GM23338 (cell line): ENCODE results near the gene SYT7. TPM values are rescaled to one million over a fixed set of nuclear protein-coding genes. Genes with fewer than 3 reads are reported as not detected.

Source experiments
- ATAC-seq: fragments of 200-7000 bp; cut with Tn5 transposase; 3 replicates; pipeline ENCODE4 v1.9.1; 2020
- DNase-seq: peaks from one replicate; pipeline ENCODE4 v3.0.0-alpha.2; 2015; ENCODE audit warnings: low spot score
- H2AFZ ChIP-seq: fragments of 200-600 bp; sonication (generic); 2 replicates; pipeline ENCODE4 v1.8.0; 2016; ENCODE audit warnings: antibody characterized with exemption, mild to moderate bottlenecking, moderate library complexity
- H3F3A ChIP-seq: fragments of 200-600 bp; sonication (generic); replicated peaks from 2 replicates; pipeline ENCODE4 v1.8.0; 2017; ENCODE audit warnings: antibody characterized with exemption, mixed run types, low read depth
- H3K27ac ChIP-seq: fragments of 200-600 bp; sonication (generic); 2 replicates; pipeline ENCODE4 v1.6.1; 2016; ENCODE audit warnings: low read depth
- H3K27me3 ChIP-seq: fragments of 200-600 bp; sonication (generic); 2 replicates; pipeline ENCODE4 v1.8.0; 2016; ENCODE audit warnings: mild to moderate bottlenecking, mixed run types, moderate library complexity; ENCODE audit not compliant: insufficient read depth
- H3K36me3 ChIP-seq: fragments of 200-600 bp; sonication (generic); 2 replicates; pipeline ENCODE4 v1.8.0; 2016; ENCODE audit warnings: mild to moderate bottlenecking; ENCODE audit not compliant: insufficient read depth
- H3K4me1 ChIP-seq: fragments of 200-600 bp; sonication (generic); 2 replicates; pipeline ENCODE4 v1.8.0; 2016; ENCODE audit warnings: mild to moderate bottlenecking, moderate library complexity; ENCODE audit not compliant: insufficient read depth
- H3K4me2 ChIP-seq: fragments of 200-600 bp; sonication (generic); 2 replicates; pipeline ENCODE4 v1.7.1; 2017; ENCODE audit warnings: mixed run types
- H3K4me3 ChIP-seq: fragments of 200-600 bp; sonication (generic); 2 replicates; pipeline ENCODE4 v1.6.1; 2016; ENCODE audit warnings: mixed run types
- H3K79me2 ChIP-seq: fragments of 200-600 bp; sonication (generic); replicated peaks from 2 replicates; pipeline ENCODE4 v1.8.0; 2017; ENCODE audit warnings: mild to moderate bottlenecking; ENCODE audit not compliant: insufficient read depth
- H3K9me2 ChIP-seq: fragments of 200-600 bp; sonication (generic); 2 replicates; pipeline ENCODE4 v1.8.0; 2017; ENCODE audit not compliant: insufficient read depth
- H4K20me1 ChIP-seq: fragments of 200-600 bp; sonication (generic); replicated peaks from 2 replicates; pipeline ENCODE4 v1.8.0; 2017; ENCODE audit warnings: mild to moderate bottlenecking; ENCODE audit not compliant: insufficient read depth
- H3K27ac Mint-ChIP-seq: 2 replicates; pipeline ENCODE4 v1.8.0; 2020; ENCODE audit warnings: inconsistent platforms, mild to moderate bottlenecking, moderate library complexity, mixed read lengths
- H3K27me3 Mint-ChIP-seq: 3 replicates; pipeline ENCODE4 v1.8.0; 2022; ENCODE audit warnings: low read depth, mild to moderate bottlenecking, moderate library complexity, mixed read lengths, inconsistent platforms; ENCODE audit not compliant: insufficient read depth, poor library complexity
- H3K36me3 Mint-ChIP-seq: 3 replicates; pipeline ENCODE4 v1.8.0; 2021; ENCODE audit warnings: low read depth, mild to moderate bottlenecking, inconsistent platforms, moderate library complexity, mixed read lengths
- H3K4me1 Mint-ChIP-seq: 3 replicates; pipeline ENCODE4 v1.8.0; 2020; ENCODE audit warnings: mild to moderate bottlenecking, inconsistent platforms, mixed read lengths
- H3K4me3 Mint-ChIP-seq: 3 replicates; pipeline ENCODE4 v1.8.0; 2021; ENCODE audit warnings: moderate library complexity, mild to moderate bottlenecking, inconsistent platforms, mixed read lengths
- H3K9me3 Mint-ChIP-seq: 3 replicates; pipeline ENCODE4 v1.8.0; 2020; ENCODE audit warnings: moderate library complexity, mild to moderate bottlenecking, inconsistent platforms, mixed read lengths
- CREB1 ChIP-seq: fragments of 250-450 bp; sonication (Bioruptor Pico); IDR thresholded peaks from 2 replicates; pipeline ENCODE4 v1.5.0; 2020; ENCODE audit warnings: low read depth, mild to moderate bottlenecking, moderate library complexity
- EZH2 ChIP-seq: fragments of 200-600 bp; sonication (generic); IDR thresholded peaks from one replicate; pipeline ENCODE4 v1.8.0; 2017; ENCODE audit warnings: antibody characterized with exemption, mild to moderate bottlenecking, low read depth; ENCODE audit not compliant: unreplicated experiment
- EZH2phosphoT487 ChIP-seq: fragments of 200-600 bp; sonication (generic); IDR thresholded peaks from one replicate; pipeline ENCODE4 v1.8.1; 2018; ENCODE audit warnings: antibody characterized with exemption; ENCODE audit not compliant: unreplicated experiment
- JUNB ChIP-seq: IDR thresholded peaks from one replicate; pipeline ENCODE4 v1.6.1; 2016; ENCODE audit warnings: antibody characterized with exemption; ENCODE audit not compliant: unreplicated experiment
- NANOG ChIP-seq: IDR thresholded peaks from 2 replicates; pipeline ENCODE4 v1.6.1; 2016; ENCODE audit warnings: antibody characterized with exemption, borderline replicate concordance
- POLR2AphosphoS5 ChIP-seq: IDR thresholded peaks from 2 replicates; pipeline ENCODE4 v1.6.1; 2016; ENCODE audit warnings: antibody characterized with exemption, low read depth
- STAT1 ChIP-seq: IDR thresholded peaks from one replicate; pipeline ENCODE4 v1.6.1; 2016; ENCODE audit warnings: antibody characterized with exemption; ENCODE audit not compliant: unreplicated experiment
- ZNF114 ChIP-seq: fragments of 250-450 bp; sonication (Bioruptor Pico); IDR thresholded peaks from 2 replicates; pipeline ENCODE4 v1.5.0; 2020; ENCODE audit warnings: mild to moderate bottlenecking, moderate library complexity
- ZNF331 ChIP-seq: fragments of 250-450 bp; sonication (Bioruptor Pico); IDR thresholded peaks from 2 replicates; pipeline ENCODE4 v1.5.0; 2020; ENCODE audit warnings: low read depth, mild to moderate bottlenecking, moderate library complexity
- polyA plus RNA-seq: library from polyadenylated mRNA; unstranded; fragments of >200 nt; fragmentation: Nextera tagmentation; extraction: Ambion mirVana; gene quantifications from 2 replicates; pipeline ENCODE4 v1.2.1, GENCODE V29; 2016
- total RNA-seq: library from RNA; depleted of rRNA; stranded (reverse); fragments of >200 nt; shearing (Covaris generic); gene quantifications from 2 replicates; pipeline ENCODE4 v1.2.3, GENCODE V29; 2014
- TF ChIP-seq, protein P1 (sequence below): IDR thresholded peaks from 2 replicates; pipeline ENCODE4 v1.6.1; 2016; ENCODE audit warnings: antibody characterized with exemption
- TF ChIP-seq, protein P2 (sequence below), 2 experiments: fragments of 200-600 bp in 1 of 2; sonication (generic) in 1 of 2; conservative IDR thresholded peaks; 2 replicates each; pipeline versions ENCODE4 v1.5.1 to v1.6.1; 2016 to 2017; ENCODE audit warnings: antibody characterized with exemption in 2 of 2, low read depth in 2 of 2, mild to moderate bottlenecking in 2 of 2, moderate library complexity in 1 of 2
- TF ChIP-seq, protein P3 (sequence below): IDR thresholded peaks from one replicate; pipeline ENCODE4 v1.6.1; 2018; ENCODE audit warnings: antibody characterized with exemption; ENCODE audit not compliant: unreplicated experiment
- TF ChIP-seq, protein P4 (sequence below): fragments of 250-450 bp; sonication (Bioruptor Pico); IDR thresholded peaks from 2 replicates; pipeline ENCODE4 v1.5.0; 2020; ENCODE audit warnings: mild to moderate bottlenecking, moderate library complexity

SYT7 gene
- total and polyA plus RNA-seq, 2 experiments from 2014 or later = 1.6 to 10.3 TPM

DNA sequence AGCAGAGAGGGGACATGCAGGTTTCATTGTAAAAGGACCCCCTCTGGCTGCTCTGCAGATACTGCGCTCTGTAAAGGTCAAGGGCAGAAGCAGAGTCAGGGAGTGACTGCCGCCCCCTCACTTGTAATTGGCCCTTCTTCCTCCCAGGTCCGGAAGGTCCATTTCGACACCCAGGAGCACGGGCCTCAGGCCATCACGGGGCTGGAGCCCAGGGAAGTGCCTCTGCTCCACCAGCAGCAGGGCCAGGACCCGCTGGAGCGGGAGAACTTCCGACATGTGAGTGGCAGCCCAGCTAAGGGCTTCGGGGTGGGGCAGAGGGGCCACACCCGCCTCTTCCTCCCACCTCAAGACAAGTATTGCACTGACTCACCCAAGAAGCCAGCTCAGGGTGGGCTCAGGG is 96.3 kb downstream of the SYT7 start:
- Mint-ChIP-seq H3K27me3 (peaks cover 23% of the 10 kb centered on the region), H3K4me3 (no peak overlapping the region), H3K4me1 (peaks cover 42% of the 10 kb centered on the region), H3K9me3 (no peaks in the 10 kb centered on the region; the same call in 2 of the 3 replicates), H3K36me3 (no peaks in the 10 kb centered on the region), H3K27ac (no peak overlapping the region)
- no peak overlapping the region for H3K27ac ChIP-seq
- 0 out of 2 replicates have a peak, but pooled peaks cover 6% of the 10 kb centered on the region for H3F3A ChIP-seq
- 0 out of 2 replicates have a peak, but pooled peaks cover 2% of the 10 kb centered on the region for H4K20me1 ChIP-seq
- TF ChIP-seq JUNB (no peak), STAT1 (no peak), POLR2AphosphoS5 (no peak), EZH2phosphoT487 (no peak), EZH2 (no peak), ZNF331 (CRISPR knock-in tag) (no peak), ZNF114 (CRISPR knock-in tag) (no peak), CREB1 (CRISPR knock-in tag) (no peak), NANOG (no peak)
- TF ChIP-seq, protein P1, sequence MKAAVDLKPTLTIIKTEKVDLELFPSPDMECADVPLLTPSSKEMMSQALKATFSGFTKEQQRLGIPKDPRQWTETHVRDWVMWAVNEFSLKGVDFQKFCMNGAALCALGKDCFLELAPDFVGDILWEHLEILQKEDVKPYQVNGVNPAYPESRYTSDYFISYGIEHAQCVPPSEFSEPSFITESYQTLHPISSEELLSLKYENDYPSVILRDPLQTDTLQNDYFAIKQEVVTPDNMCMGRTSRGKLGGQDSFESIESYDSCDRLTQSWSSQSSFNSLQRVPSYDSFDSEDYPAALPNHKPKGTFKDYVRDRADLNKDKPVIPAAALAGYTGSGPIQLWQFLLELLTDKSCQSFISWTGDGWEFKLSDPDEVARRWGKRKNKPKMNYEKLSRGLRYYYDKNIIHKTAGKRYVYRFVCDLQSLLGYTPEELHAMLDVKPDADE = no peak
- TF ChIP-seq, protein P2, sequence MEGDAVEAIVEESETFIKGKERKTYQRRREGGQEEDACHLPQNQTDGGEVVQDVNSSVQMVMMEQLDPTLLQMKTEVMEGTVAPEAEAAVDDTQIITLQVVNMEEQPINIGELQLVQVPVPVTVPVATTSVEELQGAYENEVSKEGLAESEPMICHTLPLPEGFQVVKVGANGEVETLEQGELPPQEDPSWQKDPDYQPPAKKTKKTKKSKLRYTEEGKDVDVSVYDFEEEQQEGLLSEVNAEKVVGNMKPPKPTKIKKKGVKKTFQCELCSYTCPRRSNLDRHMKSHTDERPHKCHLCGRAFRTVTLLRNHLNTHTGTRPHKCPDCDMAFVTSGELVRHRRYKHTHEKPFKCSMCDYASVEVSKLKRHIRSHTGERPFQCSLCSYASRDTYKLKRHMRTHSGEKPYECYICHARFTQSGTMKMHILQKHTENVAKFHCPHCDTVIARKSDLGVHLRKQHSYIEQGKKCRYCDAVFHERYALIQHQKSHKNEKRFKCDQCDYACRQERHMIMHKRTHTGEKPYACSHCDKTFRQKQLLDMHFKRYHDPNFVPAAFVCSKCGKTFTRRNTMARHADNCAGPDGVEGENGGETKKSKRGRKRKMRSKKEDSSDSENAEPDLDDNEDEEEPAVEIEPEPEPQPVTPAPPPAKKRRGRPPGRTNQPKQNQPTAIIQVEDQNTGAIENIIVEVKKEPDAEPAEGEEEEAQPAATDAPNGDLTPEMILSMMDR (conservative IDR thresholded peaks at IDR 0.05; ENCODE audit: low read depth in 2 of 2) = no peak
- TF ChIP-seq, protein P3, sequence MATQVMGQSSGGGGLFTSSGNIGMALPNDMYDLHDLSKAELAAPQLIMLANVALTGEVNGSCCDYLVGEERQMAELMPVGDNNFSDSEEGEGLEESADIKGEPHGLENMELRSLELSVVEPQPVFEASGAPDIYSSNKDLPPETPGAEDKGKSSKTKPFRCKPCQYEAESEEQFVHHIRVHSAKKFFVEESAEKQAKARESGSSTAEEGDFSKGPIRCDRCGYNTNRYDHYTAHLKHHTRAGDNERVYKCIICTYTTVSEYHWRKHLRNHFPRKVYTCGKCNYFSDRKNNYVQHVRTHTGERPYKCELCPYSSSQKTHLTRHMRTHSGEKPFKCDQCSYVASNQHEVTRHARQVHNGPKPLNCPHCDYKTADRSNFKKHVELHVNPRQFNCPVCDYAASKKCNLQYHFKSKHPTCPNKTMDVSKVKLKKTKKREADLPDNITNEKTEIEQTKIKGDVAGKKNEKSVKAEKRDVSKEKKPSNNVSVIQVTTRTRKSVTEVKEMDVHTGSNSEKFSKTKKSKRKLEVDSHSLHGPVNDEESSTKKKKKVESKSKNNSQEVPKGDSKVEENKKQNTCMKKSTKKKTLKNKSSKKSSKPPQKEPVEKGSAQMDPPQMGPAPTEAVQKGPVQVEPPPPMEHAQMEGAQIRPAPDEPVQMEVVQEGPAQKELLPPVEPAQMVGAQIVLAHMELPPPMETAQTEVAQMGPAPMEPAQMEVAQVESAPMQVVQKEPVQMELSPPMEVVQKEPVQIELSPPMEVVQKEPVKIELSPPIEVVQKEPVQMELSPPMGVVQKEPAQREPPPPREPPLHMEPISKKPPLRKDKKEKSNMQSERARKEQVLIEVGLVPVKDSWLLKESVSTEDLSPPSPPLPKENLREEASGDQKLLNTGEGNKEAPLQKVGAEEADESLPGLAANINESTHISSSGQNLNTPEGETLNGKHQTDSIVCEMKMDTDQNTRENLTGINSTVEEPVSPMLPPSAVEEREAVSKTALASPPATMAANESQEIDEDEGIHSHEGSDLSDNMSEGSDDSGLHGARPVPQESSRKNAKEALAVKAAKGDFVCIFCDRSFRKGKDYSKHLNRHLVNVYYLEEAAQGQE = no peak
- TF ChIP-seq, protein P4, sequence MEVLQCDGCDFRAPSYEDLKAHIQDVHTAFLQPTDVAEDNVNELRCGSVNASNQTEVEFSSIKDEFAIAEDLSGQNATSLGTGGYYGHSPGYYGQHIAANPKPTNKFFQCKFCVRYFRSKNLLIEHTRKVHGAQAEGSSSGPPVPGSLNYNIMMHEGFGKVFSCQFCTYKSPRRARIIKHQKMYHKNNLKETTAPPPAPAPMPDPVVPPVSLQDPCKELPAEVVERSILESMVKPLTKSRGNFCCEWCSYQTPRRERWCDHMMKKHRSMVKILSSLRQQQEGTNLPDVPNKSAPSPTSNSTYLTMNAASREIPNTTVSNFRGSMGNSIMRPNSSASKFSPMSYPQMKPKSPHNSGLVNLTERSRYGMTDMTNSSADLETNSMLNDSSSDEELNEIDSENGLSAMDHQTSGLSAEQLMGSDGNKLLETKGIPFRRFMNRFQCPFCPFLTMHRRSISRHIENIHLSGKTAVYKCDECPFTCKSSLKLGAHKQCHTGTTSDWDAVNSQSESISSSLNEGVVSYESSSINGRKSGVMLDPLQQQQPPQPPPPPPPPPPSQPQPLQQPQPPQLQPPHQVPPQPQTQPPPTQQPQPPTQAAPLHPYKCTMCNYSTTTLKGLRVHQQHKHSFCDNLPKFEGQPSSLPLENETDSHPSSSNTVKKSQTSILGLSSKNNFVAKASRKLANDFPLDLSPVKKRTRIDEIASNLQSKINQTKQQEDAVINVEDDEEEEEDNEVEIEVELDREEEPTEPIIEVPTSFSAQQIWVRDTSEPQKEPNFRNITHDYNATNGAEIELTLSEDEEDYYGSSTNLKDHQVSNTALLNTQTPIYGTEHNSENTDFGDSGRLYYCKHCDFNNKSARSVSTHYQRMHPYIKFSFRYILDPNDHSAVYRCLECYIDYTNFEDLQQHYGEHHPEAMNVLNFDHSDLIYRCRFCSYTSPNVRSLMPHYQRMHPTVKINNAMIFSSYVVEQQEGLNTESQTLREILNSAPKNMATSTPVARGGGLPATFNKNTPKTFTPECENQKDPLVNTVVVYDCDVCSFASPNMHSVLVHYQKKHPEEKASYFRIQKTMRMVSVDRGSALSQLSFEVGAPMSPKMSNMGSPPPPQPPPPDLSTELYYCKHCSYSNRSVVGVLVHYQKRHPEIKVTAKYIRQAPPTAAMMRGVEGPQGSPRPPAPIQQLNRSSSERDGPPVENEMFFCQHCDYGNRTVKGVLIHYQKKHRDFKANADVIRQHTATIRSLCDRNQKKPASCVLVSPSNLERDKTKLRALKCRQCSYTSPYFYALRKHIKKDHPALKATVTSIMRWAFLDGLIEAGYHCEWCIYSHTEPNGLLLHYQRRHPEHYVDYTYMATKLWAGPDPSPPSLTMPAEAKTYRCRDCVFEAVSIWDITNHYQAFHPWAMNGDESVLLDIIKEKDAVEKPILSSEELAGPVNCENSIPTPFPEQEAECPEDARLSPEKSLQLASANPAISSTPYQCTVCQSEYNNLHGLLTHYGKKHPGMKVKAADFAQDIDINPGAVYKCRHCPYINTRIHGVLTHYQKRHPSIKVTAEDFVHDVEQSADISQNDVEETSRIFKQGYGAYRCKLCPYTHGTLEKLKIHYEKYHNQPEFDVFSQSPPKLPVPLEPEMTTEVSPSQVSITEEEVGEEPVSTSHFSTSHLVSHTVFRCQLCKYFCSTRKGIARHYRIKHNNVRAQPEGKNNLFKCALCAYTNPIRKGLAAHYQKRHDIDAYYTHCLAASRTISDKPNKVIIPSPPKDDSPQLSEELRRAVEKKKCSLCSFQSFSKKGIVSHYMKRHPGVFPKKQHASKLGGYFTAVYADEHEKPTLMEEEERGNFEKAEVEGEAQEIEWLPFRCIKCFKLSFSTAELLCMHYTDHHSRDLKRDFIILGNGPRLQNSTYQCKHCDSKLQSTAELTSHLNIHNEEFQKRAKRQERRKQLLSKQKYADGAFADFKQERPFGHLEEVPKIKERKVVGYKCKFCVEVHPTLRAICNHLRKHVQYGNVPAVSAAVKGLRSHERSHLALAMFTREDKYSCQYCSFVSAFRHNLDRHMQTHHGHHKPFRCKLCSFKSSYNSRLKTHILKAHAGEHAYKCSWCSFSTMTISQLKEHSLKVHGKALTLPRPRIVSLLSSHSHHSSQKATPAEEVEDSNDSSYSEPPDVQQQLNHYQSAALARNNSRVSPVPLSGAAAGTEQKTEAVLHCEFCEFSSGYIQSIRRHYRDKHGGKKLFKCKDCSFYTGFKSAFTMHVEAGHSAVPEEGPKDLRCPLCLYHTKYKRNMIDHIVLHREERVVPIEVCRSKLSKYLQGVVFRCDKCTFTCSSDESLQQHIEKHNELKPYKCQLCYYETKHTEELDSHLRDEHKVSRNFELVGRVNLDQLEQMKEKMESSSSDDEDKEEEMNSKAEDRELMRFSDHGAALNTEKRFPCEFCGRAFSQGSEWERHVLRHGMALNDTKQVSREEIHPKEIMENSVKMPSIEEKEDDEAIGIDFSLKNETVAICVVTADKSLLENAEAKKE (CRISPR knock-in tag) = no peak
- H3K4me3 ChIP-seq = no peak overlapping the region
- H3K36me3 ChIP-seq = no peaks in the 10 kb centered on the region
- ATAC-seq (no peak), DNase-seq (peak; percentile 30)
- H3K27me3 ChIP-seq = no peaks in the 10 kb centered on the region
- H2AFZ ChIP-seq = no peak overlapping the region
- no peaks in the 10 kb centered on the region for H3K79me2 ChIP-seq
- no peaks in the 10 kb centered on the region for H3K9me2 ChIP-seq
- H3K4me2 ChIP-seq = no peak overlapping the region
- H3K4me1 ChIP-seq = peaks cover 25% of the 10 kb centered on the region
